Measurements from ENCODE around the gene MARK4. TPM values are rescaled to one million over a fixed set of nuclear protein-coding genes. Genes with fewer than 3 reads are reported as not detected.

MARK4 gene
- total and polyA plus RNA-seq, 4 donors = 3.5 to 11.1 (median 6.1) TPM

DNA sequence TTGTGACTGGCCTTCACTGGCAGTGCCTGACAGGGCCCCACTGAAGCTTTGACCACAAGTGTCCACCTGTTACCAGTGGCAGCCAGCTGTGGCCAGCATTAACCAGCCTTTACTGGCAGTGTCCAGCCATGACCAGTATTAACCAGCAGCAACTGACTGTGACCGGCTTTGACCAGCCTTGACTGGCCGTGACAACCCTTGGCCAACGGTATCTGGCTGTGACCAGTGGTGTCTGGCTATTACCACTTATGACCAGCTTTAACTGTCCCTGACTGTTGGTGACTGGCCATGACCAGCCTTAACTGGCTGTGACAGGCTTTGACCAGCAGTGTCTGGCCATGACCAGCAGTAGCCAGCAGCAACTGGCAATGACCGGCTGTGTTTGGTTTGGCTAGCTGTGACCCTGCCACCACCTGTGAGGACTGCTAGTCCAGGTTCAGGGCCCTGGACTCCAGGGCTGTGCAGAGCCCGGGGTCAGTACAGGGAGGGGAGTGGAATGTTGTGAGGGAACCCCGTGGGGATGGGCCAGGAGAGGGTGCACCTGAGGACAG is 39.4 kb downstream of the MARK4 start:
- Histone ChIP-seq H3K9me3 (ENCODE audit: control insufficient read depth in 4 of 4, low read length in 3 of 4) (no peaks in the 10 kb centered on the region), H3K36me3 (ENCODE audit: control insufficient read depth in 4 of 4, insufficient read depth in 3 of 4, low read depth in 1 of 4, low read length in 3 of 4) (peaks cover 3 to 9% (median 4%) of the 10 kb centered on the region in 4 donors), H3K27ac (ENCODE audit: low read depth in 1 of 2, low read length in 2 of 2) (peak overlapping the region; percentile 97 to 98), H3K9ac (ENCODE audit: low read depth in 1 of 2, low read length in 2 of 2) (peak overlapping the region in 1 of 2 donors; percentile 42), H3K4me1 (ENCODE audit: control insufficient read depth in 4 of 4, insufficient read depth in 4 of 4, low read length in 3 of 4) (peaks cover 6 to 59% (median 41%) of the 10 kb centered on the region in 4 donors), H3K4me3 (ENCODE audit: low read depth in 1 of 3, low read length in 3 of 3) (no peak overlapping the region), H3K27me3 (ENCODE audit: control insufficient read depth in 4 of 4, insufficient read depth in 4 of 4, low read length in 3 of 4) (no peaks in the 10 kb centered on the region)
- WGBS = 43% methylated on average over 6 of the region's 6 CpGs
- TF ChIP-seq RAD21 (IDR thresholded peaks at IDR 0.05) = peak; percentile 41 to 69
- TF ChIP-seq SP1 (IDR thresholded peaks at IDR 0.05) = peak; percentile 99
- peak; percentile 100 for TF ChIP-seq RXRA (IDR thresholded peaks at IDR 0.05)
- TF ChIP-seq HNF4G (IDR thresholded peaks at IDR 0.05) = peak; percentile 97
- TF ChIP-seq EGR1 (IDR thresholded peaks at IDR 0.05; ENCODE audit: low read depth in 2 of 2) = peak; percentile 13 to 74
- peak; percentile 70 for TF ChIP-seq YY1 (IDR thresholded peaks at IDR 0.05)
- no peak for TF ChIP-seq FOXA2 (IDR thresholded peaks at IDR 0.05)
- TF ChIP-seq REST (IDR thresholded peaks at IDR 0.05) = peak; percentile 91
- peak; percentile 84 for TF ChIP-seq FOXA1 (IDR thresholded peaks at IDR 0.05)
- TF ChIP-seq, protein P1, sequence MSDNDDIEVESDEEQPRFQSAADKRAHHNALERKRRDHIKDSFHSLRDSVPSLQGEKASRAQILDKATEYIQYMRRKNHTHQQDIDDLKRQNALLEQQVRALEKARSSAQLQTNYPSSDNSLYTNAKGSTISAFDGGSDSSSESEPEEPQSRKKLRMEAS (IDR thresholded peaks at IDR 0.05) = peak; percentile 96
- TF ChIP-seq NR2F2 (IDR thresholded peaks at IDR 0.05) = peak; percentile 99
- TF ChIP-seq HNF4A (conservative IDR thresholded peaks at IDR 0.05) = peak; percentile 100
- peak in 1 of 2 donors; percentile 54 for TF ChIP-seq GABPA (IDR thresholded peaks at IDR 0.05 in 1 of 2, conservative IDR thresholded peaks at IDR 0.05 in 1 of 2)
- TF ChIP-seq CTCF (IDR thresholded peaks at IDR 0.05; ENCODE audit: low read depth, low read length, missing input control) = no peak
- TF ChIP-seq, protein P2, sequence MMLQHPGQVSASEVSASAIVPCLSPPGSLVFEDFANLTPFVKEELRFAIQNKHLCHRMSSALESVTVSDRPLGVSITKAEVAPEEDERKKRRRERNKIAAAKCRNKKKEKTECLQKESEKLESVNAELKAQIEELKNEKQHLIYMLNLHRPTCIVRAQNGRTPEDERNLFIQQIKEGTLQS (IDR thresholded peaks at IDR 0.05) = peak; percentile 63
- TF ChIP-seq, protein P3, sequence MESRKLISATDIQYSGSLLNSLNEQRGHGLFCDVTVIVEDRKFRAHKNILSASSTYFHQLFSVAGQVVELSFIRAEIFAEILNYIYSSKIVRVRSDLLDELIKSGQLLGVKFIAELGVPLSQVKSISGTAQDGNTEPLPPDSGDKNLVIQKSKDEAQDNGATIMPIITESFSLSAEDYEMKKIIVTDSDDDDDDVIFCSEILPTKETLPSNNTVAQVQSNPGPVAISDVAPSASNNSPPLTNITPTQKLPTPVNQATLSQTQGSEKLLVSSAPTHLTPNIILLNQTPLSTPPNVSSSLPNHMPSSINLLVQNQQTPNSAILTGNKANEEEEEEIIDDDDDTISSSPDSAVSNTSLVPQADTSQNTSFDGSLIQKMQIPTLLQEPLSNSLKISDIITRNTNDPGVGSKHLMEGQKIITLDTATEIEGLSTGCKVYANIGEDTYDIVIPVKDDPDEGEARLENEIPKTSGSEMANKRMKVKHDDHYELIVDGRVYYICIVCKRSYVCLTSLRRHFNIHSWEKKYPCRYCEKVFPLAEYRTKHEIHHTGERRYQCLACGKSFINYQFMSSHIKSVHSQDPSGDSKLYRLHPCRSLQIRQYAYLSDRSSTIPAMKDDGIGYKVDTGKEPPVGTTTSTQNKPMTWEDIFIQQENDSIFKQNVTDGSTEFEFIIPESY (IDR thresholded peaks at IDR 0.05) = peak; percentile 98
- no peak for TF ChIP-seq TAF1 (conservative IDR thresholded peaks at IDR 0.05)
- peak in 1 of 2 donors; percentile 77 for TF ChIP-seq JUND (IDR thresholded peaks at IDR 0.05)
- DNase-seq (ENCODE audit: low spot score) = no peak

All from liver (tissue), 9 donors.